GM19463 (cell line): ENCODE data around the gene MLLT1.

Source experiments
- ATAC-seq: cut with Tn5 transposase; IDR thresholded peaks from one replicate; pipeline ENCODE4 v1.9.1; 2021; ENCODE audit warnings: mild to moderate bottlenecking, moderate library complexity; ENCODE audit not compliant: unreplicated experiment

MLLT1 gene

DNA sequence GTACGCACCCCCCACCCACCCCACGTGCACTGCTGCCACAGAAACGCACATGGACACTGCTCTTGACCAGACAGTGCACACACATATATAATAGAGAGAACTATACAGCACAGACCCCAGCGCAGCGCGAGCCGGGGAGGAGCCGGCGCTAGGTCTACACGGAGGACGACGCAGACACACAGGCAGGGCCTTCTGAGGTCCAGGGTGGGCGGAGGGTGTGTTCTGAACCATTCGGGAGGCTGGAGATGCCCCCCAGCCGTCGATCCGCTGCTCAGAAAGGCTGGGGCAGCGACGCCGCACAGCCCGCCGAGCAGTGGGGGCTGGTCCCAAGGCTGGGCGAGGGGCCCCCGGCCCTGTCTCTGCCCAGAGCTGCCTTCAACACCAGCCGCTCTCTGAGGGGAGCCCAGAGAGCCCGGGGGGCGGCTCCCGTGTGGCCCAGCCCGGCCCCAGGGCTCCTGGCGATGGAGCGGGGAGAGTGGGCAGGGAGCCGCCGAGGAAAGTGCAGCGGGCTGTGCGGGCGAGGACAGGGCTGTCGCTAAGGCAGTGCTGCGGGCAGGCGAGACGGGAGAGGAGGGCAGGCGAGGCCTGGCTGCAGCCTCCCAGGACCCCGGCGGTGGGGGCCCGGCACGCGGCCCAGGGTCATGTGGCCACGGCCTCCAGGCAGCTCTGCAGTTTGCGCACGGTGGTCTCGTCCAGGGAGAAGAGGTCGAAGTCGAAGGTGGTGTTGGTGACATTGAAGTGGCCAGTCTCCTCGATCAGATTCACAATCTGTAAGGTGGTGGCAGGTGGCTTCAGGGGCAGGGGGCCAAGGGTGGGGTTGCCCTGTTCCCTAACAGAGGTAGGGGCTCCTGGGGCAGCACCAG, 67.1 kb downstream of the MLLT1 start:
- no peak for ATAC-seq

DNA sequence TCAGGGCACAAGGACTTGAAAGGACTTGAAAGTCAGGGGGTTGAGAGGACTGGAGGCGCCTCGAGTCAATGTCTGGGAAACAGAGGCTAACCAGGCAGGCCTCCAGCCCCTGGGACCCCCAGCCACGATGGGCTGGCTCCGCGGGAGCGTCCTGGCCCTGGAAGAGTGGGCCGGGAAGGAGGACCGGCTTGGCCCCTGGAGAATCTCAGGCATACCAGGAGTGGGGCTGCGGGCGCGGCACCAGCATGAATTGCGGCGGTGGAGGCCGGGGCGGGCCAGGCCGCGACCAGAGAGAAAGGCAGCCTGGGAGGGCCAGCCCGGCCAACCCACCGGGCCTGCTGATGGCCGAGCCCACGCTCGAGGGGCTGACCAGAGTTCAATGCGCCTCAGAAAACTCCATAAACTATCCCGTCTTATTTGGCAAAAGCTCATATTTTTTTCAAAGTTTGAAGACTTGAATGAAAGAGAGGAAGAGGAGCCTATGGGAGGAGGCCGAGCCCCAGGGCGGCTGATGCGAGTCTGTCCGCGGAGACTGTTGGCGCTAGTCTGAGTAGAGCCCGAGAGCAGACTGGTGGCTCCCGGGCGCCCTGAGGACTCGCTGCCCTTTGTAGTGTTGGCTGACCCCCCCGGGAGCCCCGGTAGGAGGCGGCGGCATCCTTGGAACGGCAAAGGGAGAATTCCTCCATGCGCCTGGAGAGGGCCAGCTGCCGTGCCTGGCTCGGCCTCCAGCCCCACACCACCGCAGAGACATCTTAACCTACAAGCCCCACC, 68.0 kb downstream of the MLLT1 start:
- no peak for ATAC-seq

GRCh38 chr19:6210721-6211600, 68.8 kb downstream of the MLLT1 start:
- ATAC-seq = no peak

GRCh38 chr19:6210091-6210490, 69.7 kb downstream of the MLLT1 start:
- ATAC-seq = no peak

- no peak for ATAC-seq
Measured at GRCh38 chr19:6209680-6210079, 70.1 kb downstream of the MLLT1 start.

GRCh38 chr19:6209233-6209632, 70.5 kb downstream of the MLLT1 start:
- no peak for ATAC-seq

- no peak for ATAC-seq
Measured at GRCh38 chr19:6204866-6205723, 74.7 kb downstream of the MLLT1 start.

- no peak for ATAC-seq
Measured at GRCh38 chr19:6204212-6204611, 75.6 kb downstream of the MLLT1 start.

DNA sequence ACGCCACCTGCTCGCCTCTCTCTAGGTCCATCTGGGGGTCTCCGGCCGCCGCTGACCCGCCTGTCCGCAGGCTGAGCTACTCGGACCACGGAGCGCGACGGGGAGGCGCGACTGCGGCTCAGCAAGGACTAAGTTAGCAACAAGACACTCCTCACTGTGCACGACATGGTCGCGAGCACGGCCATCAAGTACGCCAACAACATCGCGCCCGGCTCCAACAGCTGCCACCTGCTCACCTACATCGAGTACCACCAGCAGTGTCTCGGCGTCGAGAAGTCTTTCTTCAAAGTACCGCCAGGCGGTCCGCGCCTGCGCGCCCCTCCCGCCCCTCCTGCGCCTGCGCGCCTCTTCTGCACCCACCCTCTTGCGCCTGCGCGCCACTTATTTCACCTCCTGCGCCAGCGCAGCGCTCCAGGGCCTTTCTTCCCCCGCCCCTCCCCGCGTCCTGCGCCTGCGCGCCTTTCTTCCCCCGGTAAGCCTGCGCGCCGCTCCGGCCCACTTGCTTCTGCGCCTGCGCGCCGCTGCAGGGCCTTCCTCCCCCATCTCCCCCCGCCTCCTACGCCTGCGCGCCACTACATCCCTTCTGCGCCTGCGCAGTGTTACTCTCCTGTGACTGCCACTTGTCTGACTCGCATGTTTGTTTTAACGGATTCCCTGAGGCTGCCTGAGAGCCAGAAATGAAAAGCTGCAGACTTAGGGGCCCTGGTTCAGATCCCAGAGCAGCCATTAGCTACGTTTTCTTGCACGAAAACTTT, 80.4 kb downstream of the MLLT1 start:
- ATAC-seq = peak; percentile 83

DNA sequence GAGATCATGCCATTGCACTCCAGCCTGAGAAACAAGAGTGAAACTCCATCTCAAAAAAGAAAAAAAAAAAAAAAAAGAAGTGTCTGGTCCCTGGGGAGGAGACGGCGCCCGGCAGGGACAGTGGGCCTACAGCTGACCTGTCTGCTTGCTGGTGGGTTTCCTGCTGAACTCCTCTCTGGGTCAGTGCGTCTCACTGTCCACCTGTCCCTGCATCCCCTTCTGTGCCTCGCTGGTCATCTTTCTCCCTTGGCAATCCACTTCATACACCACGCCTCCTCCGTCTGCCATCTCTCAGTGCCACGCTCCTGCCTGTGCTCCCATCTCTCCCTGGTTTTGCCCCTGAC, 80.9 kb downstream of the MLLT1 start:
- no peak for ATAC-seq

- ATAC-seq = no peak
Measured at GRCh38 chr19:6196361-6196760, 83.4 kb downstream of the MLLT1 start.

DNA sequence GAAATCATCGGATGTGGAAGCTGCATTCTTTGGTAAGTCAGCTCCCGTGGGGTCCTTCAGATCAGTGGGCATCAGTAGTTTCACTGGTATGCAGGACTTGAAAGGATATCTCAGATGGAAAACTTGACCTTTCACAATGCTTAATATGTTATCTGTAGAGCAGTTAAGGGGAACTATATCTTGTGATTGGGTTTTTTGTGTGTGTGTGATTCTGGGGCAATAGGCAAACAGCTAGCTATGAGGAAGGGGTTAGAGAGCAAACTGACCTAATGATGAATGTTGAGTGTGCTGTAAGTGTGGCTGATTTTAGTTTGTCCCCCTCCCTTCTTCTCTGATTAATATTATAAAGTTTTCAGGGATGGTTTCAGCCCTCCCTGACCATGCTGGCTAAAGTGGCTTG, 91.0 kb downstream of the MLLT1 start:
- no peak for ATAC-seq

GRCh38 chr19:6187374-6187773, 92.4 kb downstream of the MLLT1 start:
- ATAC-seq = no peak

- no peak for ATAC-seq
Measured at GRCh38 chr19:6185835-6186834, 93.6 kb downstream of the MLLT1 start.

- ATAC-seq = no peak
Measured at GRCh38 chr19:6185093-6185834, 94.5 kb downstream of the MLLT1 start.

- no peak for ATAC-seq
Measured at GRCh38 chr19:6181119-6181518, 98.7 kb downstream of the MLLT1 start.

GRCh38 chr19:6173190-6173589, 106.6 kb downstream of the MLLT1 start:
- ATAC-seq = no peak
